Erythroblast (primary cell): ENCODE results near the gene SPRED3.
"Not testable (repeated sequence)": the region's sequence is repeated elsewhere in the genome, so short reads cannot be mapped to it uniquely, and the experiment has no call there.

ENCODE experiments used
- DNase-seq, 2 experiments: peaks; one replicate each; lab custom pipeline; 2025; lab: John Stamatoyannopoulos, UW
- GATA1 ChIP-seq: IDR thresholded peaks from 2 replicates; pipeline ENCODE4 v1.6.1; 2011; ENCODE audit warnings: low read depth, mild to moderate bottlenecking, control low read depth, low read length, moderate library complexity
- POLR2A ChIP-seq: IDR thresholded peaks from 2 replicates; pipeline ENCODE4 v1.6.1; 2011; ENCODE audit warnings: mild to moderate bottlenecking, low read length

The SPRED3 gene

DNA sequence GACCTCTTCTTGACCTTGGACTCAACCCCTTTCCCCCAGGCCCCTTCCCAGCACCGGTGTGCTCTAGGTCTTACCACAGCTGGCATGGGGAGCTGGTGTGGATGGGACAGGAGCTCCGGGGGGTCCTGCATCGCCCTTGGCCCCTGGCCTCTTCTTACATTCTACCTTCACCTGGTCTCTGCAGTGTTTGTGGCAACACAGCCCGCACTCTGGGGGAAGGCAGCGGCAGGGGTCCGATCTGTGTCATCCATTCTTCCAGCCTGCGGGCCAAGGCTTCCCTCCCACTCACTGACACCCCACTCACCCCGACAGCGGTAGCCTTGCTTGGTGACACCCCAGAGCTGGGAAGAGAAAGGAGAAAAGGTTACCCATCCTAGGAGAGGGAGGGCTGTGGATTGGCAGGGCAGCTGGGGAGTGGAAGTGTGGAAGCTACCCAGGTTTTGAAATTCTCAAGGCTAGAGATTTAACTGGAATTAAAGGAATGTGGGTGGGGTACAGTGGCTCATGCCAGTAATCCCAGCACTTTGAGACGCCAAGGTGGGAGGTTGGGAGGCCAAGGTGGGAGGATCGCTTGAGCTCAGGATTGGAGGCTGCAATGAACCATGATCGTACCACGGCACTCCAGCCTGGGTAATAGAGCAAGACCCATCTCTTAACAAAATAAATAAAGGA lies 22.7 kb downstream of the SPRED3 start:
- no peak for TF ChIP-seq POLR2A
- no peak for TF ChIP-seq GATA1
- DNase-seq, result no peak

- not testable (repeated sequence) for DNase-seq
Observed at GRCh38 chr19:38411898-38412297, 23.4 kb downstream of the SPRED3 start.

- DNase-seq, result no peak
- TF ChIP-seq POLR2A (no peak), GATA1 (no peak)
Observed at GRCh38 chr19:38412491-38412890, 24.0 kb downstream of the SPRED3 start.

- no peak for DNase-seq
- no peak for TF ChIP-seq POLR2A
- no peak for TF ChIP-seq GATA1
Observed at GRCh38 chr19:38412961-38413360, 24.5 kb downstream of the SPRED3 start.

GRCh38 chr19:38413416-38413815 lies 24.9 kb downstream of the SPRED3 start:
- DNase-seq, result no peak
- no peak for TF ChIP-seq GATA1

- no peak for TF ChIP-seq POLR2A
- no peak for TF ChIP-seq GATA1
- DNase-seq, result no peak
Observed at GRCh38 chr19:38417146-38417543, 28.6 kb downstream of the SPRED3 start.

- TF ChIP-seq POLR2A, result no peak
- no peak for TF ChIP-seq GATA1
Observed at GRCh38 chr19:38417544-38418506, 29.3 kb downstream of the SPRED3 start.

DNA sequence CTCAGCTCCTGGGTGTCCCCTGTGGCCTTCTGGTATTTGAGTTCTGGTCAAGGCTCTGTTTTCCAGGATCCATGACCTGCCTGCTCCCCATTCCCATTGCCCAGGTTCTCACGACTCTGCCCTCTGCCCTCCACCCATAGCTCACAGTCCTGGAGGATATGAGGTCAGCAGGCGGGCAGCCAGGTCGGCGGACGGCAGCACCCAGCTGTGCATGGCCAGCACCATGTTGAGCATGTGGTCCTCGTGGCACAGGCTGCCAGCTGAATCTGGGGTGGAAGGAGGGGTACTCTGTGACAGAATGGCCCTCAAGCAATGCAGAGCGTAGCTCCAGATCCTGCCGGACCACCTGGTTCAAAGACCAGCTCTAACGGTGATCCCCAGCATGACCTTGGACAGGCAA lies 32.4 kb downstream of the SPRED3 start:
- TF ChIP-seq POLR2A, result no peak
- TF ChIP-seq GATA1, result no peak
- DNase-seq, result no peak

More at GRCh38 chr19:38417544-38418506, 29.3 kb downstream of the SPRED3 start:
- DNase-seq, result peak in 1 of 2 experiments; percentile 25

DNA sequence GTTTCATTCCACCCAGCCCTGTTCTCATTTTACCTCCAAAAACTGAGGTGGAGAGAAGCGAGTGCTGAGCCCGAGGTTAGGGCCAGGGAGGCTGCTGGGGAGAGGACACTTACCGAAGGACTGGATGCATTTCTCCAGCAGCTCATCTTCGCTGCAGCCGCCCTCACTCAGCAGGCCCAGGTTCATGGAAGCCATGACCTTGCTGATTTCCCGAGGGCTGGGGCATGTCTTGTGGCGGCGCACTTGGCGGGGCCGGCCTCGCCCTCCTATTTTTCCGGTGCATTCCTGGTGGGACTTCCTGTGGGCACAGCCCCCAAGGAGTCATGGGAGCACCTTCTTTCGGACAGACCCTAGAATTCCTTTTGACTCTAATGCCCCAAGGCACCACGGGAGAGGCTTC lies 33.4 kb downstream of the SPRED3 start:
- no peak for TF ChIP-seq GATA1
- TF ChIP-seq POLR2A, result no peak
- DNase-seq, result no peak

DNA sequence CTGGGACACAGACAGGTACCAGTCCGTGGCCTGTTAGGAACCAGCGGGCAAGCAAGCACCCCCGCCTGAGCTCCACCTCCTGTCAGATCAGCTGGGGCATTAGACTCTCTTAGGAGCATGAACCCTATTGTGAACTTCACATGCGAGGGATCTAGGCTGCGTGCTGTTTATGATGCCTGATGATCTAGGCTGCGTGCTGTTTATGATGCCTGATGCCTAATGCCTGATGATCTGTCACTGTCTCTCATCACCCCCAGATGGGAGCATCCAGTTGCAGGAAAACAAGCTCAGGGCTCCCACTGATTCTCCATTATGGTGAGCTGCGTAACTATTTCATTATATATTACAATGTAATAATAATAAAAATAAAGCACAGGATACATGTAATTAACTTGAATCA lies 33.9 kb downstream of the SPRED3 start:
- TF ChIP-seq POLR2A, result no peak
- no peak for TF ChIP-seq GATA1
- DNase-seq, result no peak

DNA sequence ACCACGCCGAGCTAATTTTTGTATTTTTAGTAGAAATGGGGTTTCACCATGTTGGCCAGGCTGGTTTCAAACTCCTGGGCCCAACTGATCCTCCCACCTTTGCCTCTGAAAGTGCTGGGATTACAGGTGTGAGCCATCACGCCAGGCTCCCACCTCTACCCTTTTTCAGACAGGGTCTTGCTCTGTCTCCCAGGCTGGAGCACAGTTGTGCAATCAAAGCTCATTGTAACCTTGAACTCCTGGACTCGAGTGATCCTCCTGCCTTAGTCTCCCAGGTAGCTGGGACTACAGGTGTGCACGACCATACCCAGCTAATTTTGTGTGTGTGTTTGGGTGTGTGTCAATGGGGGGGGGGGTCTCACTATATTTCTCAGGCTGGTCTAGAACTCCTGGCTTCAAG lies 35.8 kb downstream of the SPRED3 start:
- no peak for TF ChIP-seq GATA1
- no peak for TF ChIP-seq POLR2A

GRCh38 chr19:38425222-38425809 lies 36.8 kb downstream of the SPRED3 start:
- no peak for DNase-seq

More for the DNA sequence above, 35.8 kb downstream of the SPRED3 start:
- DNase-seq, result no peak

GRCh38 chr19:38425810-38426466 lies 37.4 kb downstream of the SPRED3 start, which contains the start of gene RASGRP4:
Gene RASGRP4 (minus strand): TSS chr19:38426219. CDS start chr19:38426091, 128 bp downstream.
- TF ChIP-seq POLR2A (no peak), GATA1 (no peak)
- no peak for DNase-seq

More at GRCh38 chr19:38425222-38425809, 36.8 kb downstream of the SPRED3 start:
- no peak for TF ChIP-seq POLR2A
- no peak for TF ChIP-seq GATA1

DNA sequence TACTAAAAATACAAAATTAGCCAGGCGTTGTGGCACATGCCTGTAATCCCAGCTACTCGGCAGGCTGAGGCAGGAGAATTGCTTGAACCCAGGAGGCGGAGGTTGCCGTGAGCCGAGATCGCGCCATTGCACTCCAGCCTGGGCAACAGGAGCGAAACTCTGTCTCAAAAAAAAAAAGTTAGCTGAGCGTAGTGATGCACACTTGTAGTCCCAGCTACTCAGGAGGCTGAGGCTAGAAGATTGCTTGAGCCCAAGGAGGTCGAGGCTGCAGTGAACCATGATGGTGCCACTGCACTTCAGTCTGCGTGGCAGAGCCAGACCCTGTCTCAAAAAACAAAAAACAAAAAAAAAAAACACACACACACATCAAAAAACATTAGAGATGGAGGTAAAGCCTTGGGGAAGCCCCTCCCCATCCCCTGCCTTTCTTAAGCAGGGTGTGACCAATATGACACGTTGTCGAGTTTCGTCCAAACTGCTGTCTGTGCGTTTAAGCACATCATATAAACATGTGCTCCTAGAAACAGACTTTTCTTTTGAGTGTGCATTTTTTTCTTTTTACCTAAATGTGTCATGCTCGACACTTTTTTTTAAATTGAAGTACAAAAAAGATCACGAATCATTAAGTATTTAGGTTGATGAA lies 38.7 kb downstream of the SPRED3 start:
- DNase-seq, result not testable (repeated sequence)
